ENCODE data around the gene STRN4.

DNA sequence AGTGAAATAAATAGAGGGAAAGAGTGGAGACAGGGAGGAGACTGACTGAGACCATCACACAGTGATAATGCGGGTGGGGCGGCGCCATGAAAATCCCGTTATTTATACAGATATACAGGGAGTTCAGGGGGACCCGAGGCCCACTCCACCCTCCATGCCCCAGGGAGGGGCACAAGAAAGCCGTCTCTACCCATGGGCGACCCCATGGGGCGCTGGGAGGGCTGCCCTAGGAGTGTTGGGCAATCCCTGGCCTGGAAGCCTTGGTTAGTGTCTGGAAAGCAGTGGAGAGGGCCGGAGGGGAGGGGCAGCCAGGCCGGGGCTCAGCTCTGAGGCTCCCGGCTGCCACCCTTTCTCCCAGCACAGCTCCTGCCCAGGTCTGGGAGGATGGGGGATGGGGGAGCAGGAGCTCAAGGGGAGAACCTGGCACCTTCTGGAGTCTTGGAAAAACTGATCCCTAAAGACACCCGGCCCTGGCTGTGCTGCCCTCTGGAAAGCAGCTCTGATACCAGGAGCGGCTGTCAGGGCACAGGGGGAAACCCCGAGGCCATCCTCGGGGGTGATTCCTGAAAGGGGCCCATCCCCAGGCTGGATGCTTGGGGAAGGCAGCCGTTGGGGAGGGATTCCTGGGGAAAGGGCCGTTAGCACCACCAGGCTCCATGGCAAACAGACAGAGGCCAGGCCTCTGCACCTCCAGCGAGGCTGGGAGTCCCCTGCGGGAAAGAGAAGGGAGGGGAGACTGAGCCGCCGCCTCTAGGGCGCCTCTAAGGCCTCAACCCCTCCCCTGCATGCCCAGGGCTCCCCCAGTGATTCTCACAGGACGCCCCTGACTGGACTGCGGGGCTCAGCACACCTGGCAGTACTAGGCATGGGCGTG, 26.4 kb downstream of the STRN4 start:
- TF ChIP-seq, protein P1, sequence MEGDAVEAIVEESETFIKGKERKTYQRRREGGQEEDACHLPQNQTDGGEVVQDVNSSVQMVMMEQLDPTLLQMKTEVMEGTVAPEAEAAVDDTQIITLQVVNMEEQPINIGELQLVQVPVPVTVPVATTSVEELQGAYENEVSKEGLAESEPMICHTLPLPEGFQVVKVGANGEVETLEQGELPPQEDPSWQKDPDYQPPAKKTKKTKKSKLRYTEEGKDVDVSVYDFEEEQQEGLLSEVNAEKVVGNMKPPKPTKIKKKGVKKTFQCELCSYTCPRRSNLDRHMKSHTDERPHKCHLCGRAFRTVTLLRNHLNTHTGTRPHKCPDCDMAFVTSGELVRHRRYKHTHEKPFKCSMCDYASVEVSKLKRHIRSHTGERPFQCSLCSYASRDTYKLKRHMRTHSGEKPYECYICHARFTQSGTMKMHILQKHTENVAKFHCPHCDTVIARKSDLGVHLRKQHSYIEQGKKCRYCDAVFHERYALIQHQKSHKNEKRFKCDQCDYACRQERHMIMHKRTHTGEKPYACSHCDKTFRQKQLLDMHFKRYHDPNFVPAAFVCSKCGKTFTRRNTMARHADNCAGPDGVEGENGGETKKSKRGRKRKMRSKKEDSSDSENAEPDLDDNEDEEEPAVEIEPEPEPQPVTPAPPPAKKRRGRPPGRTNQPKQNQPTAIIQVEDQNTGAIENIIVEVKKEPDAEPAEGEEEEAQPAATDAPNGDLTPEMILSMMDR (conservative IDR thresholded peaks at IDR 0.05; ENCODE audit: low read depth, low read length): no peak
- TF ChIP-seq EZH2 (IDR thresholded peaks at IDR 0.05; ENCODE audit: borderline replicate concordance, low read depth, low read length, poor library complexity, severe bottlenecking): no peak

Measured in A673 (cell line).